ENCODE measurements around the gene CYP2C18. TPM values are rescaled to one million over a fixed set of nuclear protein-coding genes. Genes with fewer than 3 reads are reported as not detected.

CYP2C18 gene
- total RNA-seq, 1 donor from 2014 or later, result not detected

- H3K9me3 Mint-ChIP-seq, result no peaks in the 10 kb centered on the region
These were observed 94.4 kb downstream of the CYP2C18 start for GRCh38 chr10:94777886-94778458.

GRCh38 chr10:94780844-94781243, 97.3 kb downstream of the CYP2C18 start:
- no peaks in the 10 kb centered on the region for H3K36me3 Mint-ChIP-seq (ENCODE audit: low read depth)
- H3K9me3 Mint-ChIP-seq, result no peaks in the 10 kb centered on the region
- no peak for TF ChIP-seq CTCF (IDR thresholded peaks at IDR 0.05)
- CTCF ChIA-PET, result no interaction called here
- DNase-seq (no peak), ATAC-seq (ENCODE audit: low read depth) (no peak)
- no peak overlapping the region for H3K4me3 Mint-ChIP-seq
- no peak overlapping the region for H3K27ac Mint-ChIP-seq
- H3K4me1 Mint-ChIP-seq, result no peaks in the 10 kb centered on the region
- POLR2A ChIA-PET, result no interaction called here
- intact Hi-C loops (cut with micrococcal nuclease), result no loop called here
- H3K27me3 Mint-ChIP-seq, result no peaks in the 10 kb centered on the region

More at GRCh38 chr10:94777886-94778458, 94.4 kb downstream of the CYP2C18 start:
- DNase-seq (no peak), ATAC-seq (ENCODE audit: low read depth) (no peak)
- intact Hi-C loops (cut with micrococcal nuclease), result no loop called here
- no peak overlapping the region for H3K4me3 Mint-ChIP-seq
- H3K36me3 Mint-ChIP-seq (ENCODE audit: low read depth), result no peaks in the 10 kb centered on the region
- H3K27me3 Mint-ChIP-seq, result no peaks in the 10 kb centered on the region
- ChIA-PET CTCF (no interaction called here), POLR2A (no interaction called here)
- TF ChIP-seq CTCF (IDR thresholded peaks at IDR 0.05), result no peak
- no peak overlapping the region for H3K27ac Mint-ChIP-seq
- no peaks in the 10 kb centered on the region for H3K4me1 Mint-ChIP-seq

- Mint-ChIP-seq H3K27me3 (no peaks in the 10 kb centered on the region), H3K4me3 (no peak overlapping the region), H3K9me3 (peaks cover 6% of the 10 kb centered on the region), H3K27ac (no peak overlapping the region), H3K4me1 (no peaks in the 10 kb centered on the region), H3K36me3 (ENCODE audit: low read depth) (no peaks in the 10 kb centered on the region)
- intact Hi-C loops (cut with micrococcal nuclease), result no loop called here
- ATAC-seq (ENCODE audit: low read depth) (no peak), DNase-seq (no peak)
- ChIA-PET POLR2A (no interaction called here), CTCF (no interaction called here)
- no peak for TF ChIP-seq CTCF (IDR thresholded peaks at IDR 0.05)
These were observed 100.7 kb downstream of the CYP2C18 start for GRCh38 chr10:94784256-94784655.

GRCh38 chr10:94785211-94785610, 101.7 kb downstream of the CYP2C18 start:
- DNase-seq (no peak), ATAC-seq (ENCODE audit: low read depth) (no peak)
- H3K4me1 Mint-ChIP-seq, result no peaks in the 10 kb centered on the region
- H3K4me3 Mint-ChIP-seq, result no peak overlapping the region
- no peaks in the 10 kb centered on the region for H3K27me3 Mint-ChIP-seq
- peaks cover 6% of the 10 kb centered on the region for H3K9me3 Mint-ChIP-seq
- no peaks in the 10 kb centered on the region for H3K36me3 Mint-ChIP-seq (ENCODE audit: low read depth)
- POLR2A ChIA-PET, result no interaction called here
- CTCF ChIA-PET, result no interaction called here
- intact Hi-C loops (cut with micrococcal nuclease), result no loop called here
- no peak overlapping the region for H3K27ac Mint-ChIP-seq
- no peak for TF ChIP-seq CTCF (IDR thresholded peaks at IDR 0.05)

Other genes starting within 250 kb of the CYP2C18 start
- gene HELLS, start 137.9 kb upstream of the CYP2C18 start, total RNA-seq, result 23.8 and 27.3 TPM in 2 replicates
- not detected in 2 replicates for gene CYP2C19, start 79.0 kb downstream of the CYP2C18 start, total RNA-seq